Neural progenitor cell (in vitro differentiated cells): ENCODE measurements around the gene TMPRSS6.

Source experiments
- EZH2 ChIP-seq: fragments of 200-600 bp; sonication (generic); IDR thresholded peaks from 2 replicates; pipeline ENCODE4 v1.6.1; 2017; ENCODE audit warnings: antibody characterized with exemption, mild to moderate bottlenecking, moderate library complexity
- EZH2phosphoT487 ChIP-seq: fragments of 200-600 bp; sonication (generic); IDR thresholded peaks from 2 replicates; pipeline ENCODE4 v1.6.1; 2017; ENCODE audit warnings: antibody characterized with exemption
- TF ChIP-seq, protein P1 (sequence below): fragments of 200-600 bp; sonication (generic); IDR thresholded peaks from 2 replicates; pipeline ENCODE4 v1.5.1; 2017; ENCODE audit warnings: antibody characterized with exemption, mild to moderate bottlenecking

DNA sequence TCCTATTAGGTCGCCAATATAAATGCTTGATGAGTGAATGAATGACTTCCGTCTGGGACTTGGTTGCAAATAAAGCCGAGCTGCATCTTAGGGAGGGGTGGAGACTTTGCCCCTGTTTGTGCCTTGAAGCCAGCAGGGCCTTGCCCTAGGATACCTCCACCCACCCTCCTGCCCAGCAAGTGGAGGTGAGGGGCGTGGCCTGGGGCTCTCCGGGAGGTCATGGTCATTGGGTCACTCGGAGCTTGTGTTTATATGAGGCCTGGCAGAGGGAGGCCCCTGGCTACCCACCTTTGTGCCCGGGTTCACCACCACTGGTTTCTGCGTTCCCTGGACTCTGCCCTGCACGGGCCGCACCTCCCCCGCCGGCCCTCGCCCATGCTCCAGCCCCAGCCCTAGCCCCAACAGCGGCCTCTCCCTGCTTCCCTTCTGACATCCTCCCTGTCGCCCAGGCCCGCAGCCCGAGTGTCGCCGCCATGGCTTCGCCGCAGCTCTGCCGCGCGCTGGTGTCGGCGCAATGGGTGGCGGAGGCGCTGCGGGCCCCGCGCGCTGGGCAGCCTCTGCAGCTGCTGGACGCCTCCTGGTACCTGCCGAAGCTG, 85.7 kb downstream of the TMPRSS6 start:
- TF ChIP-seq, protein P1, sequence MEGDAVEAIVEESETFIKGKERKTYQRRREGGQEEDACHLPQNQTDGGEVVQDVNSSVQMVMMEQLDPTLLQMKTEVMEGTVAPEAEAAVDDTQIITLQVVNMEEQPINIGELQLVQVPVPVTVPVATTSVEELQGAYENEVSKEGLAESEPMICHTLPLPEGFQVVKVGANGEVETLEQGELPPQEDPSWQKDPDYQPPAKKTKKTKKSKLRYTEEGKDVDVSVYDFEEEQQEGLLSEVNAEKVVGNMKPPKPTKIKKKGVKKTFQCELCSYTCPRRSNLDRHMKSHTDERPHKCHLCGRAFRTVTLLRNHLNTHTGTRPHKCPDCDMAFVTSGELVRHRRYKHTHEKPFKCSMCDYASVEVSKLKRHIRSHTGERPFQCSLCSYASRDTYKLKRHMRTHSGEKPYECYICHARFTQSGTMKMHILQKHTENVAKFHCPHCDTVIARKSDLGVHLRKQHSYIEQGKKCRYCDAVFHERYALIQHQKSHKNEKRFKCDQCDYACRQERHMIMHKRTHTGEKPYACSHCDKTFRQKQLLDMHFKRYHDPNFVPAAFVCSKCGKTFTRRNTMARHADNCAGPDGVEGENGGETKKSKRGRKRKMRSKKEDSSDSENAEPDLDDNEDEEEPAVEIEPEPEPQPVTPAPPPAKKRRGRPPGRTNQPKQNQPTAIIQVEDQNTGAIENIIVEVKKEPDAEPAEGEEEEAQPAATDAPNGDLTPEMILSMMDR, result no peak
- TF ChIP-seq EZH2phosphoT487 (no peak), EZH2 (no peak)
